HG02642 (cell line): ENCODE results near the gene NIPAL4.
"Not testable (repeated sequence)": the region's sequence is repeated elsewhere in the genome, so short reads cannot be mapped to it uniquely, and the experiment has no call there.

Experiments
- ATAC-seq: cut with Tn5 transposase; IDR thresholded peaks from one replicate; pipeline ENCODE4 v1.9.1; 2021; ENCODE audit warnings: mild to moderate bottlenecking; ENCODE audit not compliant: unreplicated experiment, poor library complexity

NIPAL4 gene

DNA sequence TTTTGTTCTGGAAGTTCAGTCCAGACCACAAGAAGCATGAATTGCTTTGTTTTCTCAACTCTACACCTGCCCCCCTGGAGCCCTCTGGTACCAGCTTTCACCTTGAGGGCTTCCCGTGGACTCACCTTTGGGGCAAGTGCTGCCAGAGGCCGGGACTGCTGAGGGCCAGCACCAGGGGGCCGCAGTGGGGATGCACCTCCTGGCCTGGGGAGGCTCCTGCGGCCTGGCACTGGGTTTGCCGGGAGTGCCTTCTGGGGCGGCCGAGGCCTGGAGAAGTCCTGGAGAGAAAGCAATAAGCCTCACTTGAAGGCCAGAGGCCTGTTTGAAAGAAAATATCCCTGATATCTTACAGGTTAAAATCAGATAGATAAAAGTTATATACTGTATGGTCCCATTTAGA lies 21.7 kb downstream of the NIPAL4 start:
- ATAC-seq, result no peak

DNA sequence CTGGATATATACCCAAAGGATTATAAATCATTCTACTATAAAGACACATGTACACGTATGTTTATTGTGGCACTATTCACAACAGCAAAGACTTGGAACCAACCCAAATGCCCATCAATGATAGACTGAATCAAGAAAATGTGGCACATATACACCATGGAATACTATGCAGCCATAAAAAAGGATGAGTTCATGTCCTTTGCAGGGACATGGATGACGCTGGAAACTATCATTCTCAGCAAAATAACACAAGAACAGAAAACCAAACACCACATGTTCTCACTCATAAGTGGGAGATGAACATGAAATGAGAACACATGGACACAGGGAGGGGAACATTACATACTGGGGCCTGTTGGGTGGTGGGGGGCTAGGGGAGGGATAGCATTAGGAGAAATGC lies 22.7 kb downstream of the NIPAL4 start:
- ATAC-seq, result not testable (repeated sequence)

DNA sequence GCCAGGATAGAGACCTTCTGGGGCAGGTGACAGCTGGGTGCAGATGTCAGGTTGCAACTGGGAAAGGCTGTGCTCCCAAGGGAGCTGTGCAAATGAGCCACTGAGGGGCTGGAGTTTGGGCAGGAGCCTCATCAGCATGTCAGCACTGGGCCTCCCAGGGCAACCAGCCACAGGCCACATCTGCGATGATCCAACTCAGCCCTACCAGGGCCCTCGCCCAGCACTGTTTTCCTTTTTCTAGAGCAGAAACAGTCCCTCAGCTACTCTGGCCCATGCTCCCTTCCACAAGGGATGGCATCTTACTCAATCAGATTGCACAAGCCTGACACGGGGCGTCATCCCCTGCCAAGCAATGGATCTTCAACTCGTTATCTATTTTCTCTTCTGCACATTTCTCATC lies 24.8 kb downstream of the NIPAL4 start:
- ATAC-seq, result no peak

DNA sequence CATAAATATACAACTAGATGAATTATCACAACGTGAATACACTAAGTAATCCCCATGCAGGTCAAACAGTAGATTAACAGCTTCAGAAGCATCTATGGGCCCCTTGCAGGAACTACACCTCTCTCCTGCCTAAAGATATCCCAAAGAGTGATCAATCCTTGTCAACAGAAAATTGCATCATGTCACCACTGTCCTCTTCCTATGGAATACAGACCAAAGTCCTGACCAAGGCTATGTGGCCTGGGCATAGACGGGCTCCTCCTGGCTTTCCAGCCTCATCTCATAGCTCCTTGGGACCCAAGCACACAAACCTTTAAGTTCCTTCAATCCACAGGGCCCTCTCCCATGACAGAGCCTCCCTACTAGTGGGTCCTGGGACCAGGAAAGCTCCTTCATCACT lies 25.3 kb downstream of the NIPAL4 start:
- no peak for ATAC-seq

DNA sequence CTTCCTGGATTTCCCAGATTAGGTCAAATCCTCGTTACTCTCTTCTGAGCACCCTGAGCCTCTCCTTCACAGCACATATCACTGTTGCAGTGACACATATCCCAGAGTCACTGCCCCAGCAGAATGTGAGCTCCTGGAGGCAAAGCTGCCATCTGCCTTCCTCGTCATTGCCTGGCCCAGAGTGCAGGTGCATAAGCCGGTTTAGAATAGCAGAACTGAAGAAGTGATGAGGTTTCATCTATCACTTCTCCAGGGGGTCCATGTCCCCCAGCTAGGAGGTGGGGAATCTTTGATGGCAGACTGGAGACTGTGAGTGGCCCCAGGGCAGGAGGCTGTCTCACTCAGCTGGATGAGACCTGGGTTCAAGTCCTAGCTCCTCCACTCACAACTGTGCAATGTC lies 25.8 kb downstream of the NIPAL4 start:
- peak; percentile 48 for ATAC-seq

DNA sequence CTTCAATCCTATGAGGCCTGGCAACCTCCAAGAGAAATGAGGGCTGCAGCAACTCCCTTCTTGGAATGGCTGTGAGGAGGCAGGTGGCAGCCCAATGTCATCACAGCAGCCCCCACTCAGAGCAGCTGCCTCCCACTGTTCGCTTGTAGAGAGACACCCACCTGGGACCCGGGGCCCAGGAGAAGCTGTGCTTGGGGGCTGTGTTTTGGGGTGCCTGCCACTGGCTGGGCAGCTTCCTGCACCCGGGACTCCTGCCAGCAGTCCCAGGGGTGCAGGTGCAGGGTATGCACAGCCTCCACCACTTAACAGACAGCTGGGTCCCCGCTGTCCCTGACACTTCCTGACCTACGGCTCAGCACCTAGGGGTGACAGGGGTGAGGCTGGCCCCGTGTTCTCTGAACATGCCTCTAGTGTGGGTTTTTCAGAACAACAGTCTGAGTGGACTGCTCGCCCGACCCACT lies 26.2 kb downstream of the NIPAL4 start:
- peak; percentile 57 for ATAC-seq

DNA sequence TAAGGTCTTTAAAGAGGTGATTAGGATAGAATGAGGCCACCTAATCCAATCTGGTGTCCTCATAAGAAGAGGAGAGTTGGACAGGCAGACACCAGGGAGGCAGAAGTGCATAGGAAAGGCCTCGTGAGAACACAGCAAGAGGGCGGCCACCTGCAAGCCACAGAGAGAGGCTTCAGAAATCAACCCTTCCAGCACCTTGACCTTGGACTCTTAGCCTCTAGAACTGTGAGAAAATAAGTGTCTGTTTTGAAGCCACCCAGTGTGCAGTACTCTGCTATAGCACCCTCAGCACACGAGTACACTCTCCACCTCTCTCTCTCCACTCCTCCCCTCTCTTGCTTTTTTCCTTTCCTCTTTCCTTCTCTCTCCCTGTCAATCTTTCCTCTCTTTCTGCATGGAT lies 26.8 kb downstream of the NIPAL4 start:
- peak; percentile 37 for ATAC-seq

DNA sequence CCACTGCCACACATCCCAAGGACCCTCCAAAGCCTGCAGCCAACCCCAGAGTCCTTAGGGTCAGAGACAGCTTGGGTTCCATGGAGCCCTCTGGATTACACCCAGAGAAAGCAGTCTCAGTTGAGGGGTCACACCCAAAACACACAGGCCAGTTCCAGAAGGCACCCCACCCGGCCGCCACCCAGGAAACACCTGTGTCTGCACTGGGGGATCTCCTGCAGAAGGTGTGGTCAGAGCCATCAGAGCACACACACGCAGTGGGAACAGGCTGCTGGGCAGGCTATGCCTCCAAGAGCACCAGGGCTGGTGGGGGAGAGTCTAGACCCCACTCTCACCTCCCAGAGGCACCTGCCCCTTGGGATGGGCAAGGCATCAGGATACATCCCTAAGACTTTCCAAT lies 27.3 kb downstream of the NIPAL4 start:
- ATAC-seq, result no peak

DNA sequence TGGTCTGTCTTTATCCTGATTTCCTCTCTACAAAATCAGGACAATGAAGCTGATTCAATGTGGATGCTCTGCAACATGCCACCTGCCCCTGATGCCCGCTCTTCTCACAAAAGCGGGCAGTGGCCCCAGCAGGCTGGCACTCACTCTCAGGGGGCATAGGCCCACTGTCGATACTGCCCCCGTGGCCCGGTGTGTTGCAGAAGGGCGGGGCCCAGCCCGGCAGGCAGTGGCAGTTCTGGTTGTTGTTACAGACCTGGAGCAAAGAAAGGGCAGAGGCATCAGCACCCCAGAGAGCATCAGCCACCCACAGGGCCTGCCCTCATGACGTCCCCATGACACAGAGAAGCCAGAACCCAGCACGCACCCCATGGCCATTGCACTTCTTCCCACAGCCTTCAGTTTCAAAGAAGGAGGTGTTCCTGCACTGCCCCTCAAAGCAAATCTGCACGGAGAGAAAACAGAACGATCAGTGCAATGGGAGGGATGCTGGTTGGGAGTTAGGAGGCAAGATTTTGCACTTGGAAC lies 31.5 kb downstream of the NIPAL4 start:
- no peak for ATAC-seq

DNA sequence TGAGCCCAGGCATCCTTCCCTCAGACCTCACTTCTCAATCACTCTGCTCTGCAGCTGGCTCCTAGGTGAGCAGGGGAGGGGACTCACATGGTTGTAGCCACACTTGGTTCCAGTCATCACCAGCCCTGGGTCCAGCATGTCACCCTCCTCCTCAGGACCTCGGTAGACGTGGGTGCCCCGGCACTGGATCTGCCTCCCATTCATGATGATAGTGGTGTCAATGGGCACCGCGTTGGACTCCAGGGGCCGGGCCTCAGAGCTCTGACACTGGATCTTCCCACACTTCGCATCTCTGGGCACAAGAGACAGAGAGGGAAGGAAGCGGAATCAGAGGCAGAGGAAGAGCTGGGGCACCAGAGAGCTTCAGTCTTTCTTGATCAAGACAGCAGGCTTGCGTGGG lies 32.9 kb downstream of the NIPAL4 start:
- no peak for ATAC-seq

DNA sequence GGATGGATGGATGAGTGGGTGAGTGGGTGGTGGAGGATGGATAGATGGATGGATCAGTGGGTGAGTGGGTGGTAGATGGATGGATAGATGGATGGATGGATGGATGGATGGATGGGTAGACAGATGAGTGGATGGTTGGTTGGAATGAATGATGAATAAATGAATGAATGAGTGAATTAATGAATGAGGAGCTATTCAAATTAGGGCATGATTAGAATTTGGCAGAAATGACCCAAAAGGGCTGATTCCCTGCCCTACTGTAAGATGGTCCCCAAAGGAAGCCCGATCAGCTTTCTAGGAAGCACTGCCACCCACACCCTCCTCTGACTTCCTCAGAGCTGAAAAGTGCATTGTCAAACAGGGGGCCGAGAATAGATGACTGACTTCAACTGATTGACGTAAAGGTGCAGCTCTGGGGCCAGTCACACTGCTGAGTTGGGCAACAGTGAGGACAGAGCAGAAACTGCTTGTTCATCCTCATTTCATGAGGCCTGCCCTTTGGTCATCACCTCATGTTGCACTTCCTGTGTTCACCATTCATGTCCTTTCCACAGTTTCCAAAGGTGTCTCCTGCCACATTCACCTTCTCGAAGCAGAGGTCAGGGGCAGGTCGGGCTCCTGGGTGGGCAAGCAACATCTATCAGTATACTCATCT lies 34.3 kb downstream of the NIPAL4 start:
- ATAC-seq, result no peak

DNA sequence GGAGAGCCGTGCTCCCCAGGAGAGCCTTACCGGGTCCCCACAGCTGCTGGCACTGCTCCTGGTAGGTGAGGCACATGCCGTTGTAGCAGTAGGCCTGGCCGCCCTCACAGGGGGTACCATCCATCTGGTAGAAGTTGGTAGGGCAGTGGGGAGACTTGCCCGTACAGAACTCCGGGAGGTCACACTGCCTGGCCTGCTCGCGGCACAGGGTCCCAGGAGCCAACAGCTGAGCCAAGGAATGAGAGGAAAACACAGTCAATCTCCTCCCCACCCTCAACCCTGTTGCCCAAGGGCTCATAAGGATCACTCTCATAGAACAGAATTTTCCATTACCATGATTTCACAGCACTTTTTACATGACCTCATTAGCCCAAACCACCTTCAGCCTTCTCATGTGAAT lies 36.9 kb downstream of the NIPAL4 start:
- ATAC-seq, result no peak

DNA sequence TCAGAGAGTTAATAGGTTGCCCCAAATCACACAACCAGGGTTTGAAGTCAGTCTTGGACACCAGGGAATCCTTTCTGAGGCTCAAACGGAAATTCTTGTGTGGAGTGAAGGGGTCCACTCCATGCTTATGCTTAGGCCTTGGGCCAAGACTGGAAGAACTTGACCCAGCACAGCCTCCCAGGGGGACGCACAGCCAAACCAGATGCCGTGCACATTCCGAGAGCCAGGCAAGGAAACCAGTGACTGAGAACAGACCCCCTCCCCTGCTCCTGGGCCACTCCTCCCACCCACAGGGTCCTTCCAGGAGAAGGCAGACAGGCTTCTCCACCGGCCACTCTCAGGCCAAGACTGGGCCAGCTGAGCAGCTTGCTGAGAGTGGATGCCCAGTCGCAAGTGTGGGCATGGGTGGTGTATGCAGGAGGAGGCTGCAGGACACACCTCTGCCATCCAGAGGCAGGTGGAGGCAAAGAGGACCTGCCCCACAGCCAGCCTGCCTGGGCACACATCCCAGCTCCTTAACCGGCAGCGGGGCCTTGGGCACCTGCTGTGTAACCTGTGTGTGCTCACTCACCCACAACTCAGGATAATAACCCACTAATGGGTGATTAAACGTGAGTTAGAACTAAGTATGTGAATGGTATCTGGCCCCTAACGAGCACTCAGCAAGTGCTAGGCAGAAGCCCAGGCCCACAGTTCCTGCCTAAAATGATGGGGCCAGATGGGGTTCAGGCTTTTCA lies 38.0 kb downstream of the NIPAL4 start:
- ATAC-seq, result no peak

DNA sequence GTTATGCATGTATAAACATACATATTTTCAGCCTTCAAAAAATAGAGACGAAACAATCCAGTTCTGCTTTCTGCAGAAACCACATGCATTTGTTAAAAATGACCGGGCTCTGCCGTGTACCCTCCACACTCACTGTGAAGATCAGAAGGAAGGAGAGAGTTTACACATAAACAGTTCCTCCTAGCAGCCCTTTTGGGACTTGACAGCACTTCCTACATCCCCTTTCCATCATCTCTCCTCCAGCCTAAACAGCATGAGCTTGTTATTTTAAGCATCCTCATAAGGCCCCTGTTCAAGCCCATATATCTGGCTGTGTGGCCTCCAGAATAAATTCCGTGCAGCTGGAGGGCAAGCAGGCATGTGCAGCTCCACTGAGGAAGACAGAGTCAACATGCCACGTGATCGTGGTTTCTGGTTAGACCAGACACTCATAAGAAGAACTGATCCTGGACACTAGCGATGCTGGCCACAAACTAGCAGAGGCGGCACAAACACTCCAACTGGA lies 42.2 kb downstream of the NIPAL4 start:
- peak; percentile 78 for ATAC-seq

DNA sequence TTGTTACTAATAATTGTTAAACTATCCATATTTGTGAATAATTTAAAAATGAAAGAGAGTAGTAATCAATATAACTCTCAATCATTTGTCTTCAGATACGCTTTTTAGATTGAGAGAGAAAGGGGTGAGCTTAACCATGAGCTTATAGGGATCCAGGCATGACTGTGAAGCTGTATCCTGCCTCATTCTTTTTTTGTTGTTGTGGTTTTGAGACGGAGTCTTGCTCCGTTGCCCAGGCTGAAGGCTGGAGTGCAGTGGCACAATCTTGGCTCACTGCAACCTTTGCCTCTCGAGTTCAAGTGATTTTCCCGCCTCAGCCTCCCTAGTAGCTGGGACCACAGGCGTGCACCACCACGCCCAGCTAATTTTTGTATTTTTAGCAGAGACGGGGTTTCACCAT lies 44.0 kb downstream of the NIPAL4 start:
- no peak for ATAC-seq

DNA sequence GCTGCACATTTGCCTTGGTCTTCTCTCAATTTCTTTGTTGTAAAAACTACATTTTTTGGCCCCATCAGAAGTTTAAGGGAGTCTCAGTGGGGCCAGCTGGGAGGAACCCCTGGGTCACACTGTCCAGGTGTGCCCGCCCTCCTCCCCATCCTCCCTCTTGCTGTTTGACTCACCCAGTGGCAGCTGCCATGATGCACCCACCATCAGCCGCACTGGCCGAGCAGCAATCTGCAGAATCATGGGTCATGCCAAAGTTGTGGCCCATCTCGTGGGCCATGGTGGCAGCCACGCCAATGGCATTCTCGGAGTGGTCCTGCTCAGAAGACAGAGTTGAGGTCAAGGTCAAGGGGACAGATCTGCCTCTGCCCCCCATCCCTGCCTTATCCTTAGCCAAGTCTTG lies 45.5 kb downstream of the NIPAL4 start:
- no peak for ATAC-seq

DNA sequence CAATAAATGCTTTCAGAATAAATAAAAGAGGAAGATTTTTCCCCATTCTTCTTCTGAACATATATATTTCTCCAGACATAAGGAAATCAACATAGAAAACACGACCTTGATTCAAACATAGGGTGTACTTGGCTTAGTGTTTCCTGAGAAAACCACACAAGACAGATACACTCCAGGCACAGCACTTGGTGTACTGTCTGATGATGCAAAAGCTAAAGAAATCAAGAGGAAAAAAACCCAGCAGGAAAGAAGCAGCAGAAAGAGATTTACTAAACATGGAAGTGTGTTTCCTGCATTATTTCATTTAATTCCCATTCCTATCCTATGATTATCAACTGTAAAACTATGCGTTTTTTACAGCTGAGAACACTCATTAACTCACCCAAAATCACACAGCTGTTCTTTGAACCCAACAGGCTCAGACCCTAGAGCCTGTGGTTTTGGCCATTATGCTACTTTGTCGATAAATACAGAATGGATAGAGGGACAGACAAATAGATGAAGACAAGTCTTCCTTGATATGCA lies 46.1 kb downstream of the NIPAL4 start:
- ATAC-seq, result no peak

DNA sequence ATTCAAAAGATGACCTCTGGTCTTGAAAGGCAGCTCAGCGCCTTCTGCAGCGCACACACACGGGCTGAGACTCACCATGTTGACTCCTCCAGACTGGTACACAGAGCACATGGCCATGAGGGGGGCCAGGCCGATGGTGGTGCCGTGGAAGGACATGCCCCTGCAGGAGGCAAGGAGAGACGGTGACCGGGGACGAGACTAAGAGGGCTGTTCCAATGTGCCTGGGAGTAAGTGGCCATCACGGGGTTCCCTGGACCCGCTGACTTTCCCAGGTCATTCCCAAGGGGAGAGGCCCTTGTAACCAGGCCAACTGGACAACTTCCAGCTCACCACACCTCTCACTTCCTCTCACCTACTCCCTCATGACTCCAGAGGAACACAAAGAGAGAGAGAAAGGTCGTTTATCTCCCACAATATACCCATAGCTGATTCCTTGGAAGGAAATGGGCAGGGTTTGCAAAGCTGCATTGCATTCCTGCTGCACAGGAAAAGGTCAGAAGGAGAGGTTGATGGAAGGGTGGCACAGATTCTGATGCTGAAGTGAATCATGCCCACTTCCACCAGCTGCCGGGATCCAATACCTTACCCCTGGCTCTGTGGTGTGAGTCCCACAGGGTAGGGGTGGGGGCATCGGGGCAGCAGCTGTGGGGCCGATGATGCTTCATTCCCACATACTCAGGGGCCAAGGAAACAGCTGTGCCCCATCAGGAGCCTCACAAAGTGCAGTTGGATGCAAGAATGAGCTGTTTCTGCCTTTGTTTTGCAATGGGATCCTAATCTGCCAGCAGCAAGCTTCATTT lies 47.2 kb downstream of the NIPAL4 start:
- no peak for ATAC-seq

DNA sequence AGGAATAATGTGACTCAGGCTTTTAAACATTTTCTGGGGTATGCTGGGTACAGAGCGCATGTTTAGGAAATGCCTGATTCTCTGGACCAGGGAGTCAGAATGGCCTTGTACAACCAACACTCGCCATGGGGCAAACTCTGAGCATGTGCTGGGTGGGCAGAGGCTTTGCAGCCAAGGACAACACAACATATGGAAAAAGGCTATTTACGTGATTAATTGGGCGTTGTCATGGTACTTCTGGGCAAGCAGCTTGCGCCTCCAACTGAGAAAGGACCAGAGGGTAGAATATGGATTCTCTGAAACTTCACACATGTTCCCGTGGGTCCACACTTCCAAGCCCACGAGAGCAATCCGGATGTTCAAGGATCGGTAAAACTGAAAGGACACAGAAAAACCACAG lies 49.1 kb downstream of the NIPAL4 start:
- no peak for ATAC-seq

DNA sequence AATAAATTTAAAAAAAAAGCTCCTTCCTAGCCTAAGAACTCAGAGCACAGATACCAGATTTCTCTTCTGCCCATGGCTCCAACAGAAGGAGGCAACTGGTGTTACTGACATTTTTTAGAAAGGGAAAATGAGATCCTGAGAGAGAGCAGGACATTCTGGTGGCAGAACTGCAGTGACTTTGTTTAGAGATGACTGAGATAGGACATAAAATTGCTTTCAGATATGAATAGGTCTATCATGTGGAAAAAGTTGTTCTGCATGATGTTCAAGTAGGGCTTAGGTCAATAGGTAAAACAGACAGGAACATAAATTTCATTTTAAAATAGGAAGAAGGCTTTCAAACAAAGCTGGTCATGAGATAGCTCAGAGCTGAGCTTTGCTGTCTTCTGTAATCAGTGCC lies 49.6 kb downstream of the NIPAL4 start:
- ATAC-seq, result peak; percentile 46

DNA sequence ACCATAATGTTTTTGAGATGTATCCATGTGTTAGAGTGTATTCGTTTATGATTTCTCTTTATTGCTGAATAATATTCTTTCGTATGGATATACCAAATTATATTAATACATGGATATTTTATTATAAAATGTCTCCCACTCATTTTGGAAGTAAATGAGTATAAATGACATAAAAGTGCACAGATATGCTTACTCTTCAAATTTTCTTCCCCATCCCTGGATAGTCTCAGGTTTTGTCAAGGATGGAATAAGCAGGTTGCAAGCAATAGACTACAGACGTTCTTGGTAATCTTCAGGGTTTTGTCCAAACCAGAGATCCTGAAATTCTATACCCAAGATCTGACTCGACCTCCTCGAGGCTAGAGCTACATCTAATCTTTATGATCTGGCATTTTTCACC lies 50.7 kb downstream of the NIPAL4 start:
- ATAC-seq, result no peak
